ENCODE measurements around the gene CLCN4. TPM values are rescaled to one million over a fixed set of nuclear protein-coding genes. Genes with fewer than 3 reads are reported as not detected.

The CLCN4 gene
- total RNA-seq, 6 donors from 2014 or later, result 5.2 to 26.3 (median 11.7) TPM

DNA sequence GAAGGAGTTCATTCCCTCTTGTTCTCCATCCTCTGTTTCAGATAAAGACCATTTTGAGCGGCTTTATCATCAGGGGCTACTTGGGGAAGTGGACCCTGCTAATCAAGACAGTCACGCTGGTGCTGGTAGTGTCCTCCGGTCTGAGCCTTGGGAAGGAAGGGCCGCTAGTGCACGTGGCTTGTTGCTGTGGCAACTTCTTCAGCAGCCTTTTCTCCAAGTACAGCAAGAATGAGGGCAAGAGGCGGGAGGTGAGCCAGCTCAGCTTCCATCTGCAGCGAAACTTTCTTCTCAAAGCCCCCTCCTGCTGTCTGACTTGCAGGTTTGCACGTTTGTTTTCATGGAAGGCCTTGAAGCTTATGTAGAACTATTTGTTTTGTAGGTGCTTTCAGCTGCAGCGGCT is 49.5 kb downstream of the CLCN4 start:
- TF ChIP-seq POLR2A (IDR thresholded peaks at IDR 0.05) (no peak), POLR2AphosphoS5 (IDR thresholded peaks at IDR 0.05) (no peak), EP300 (IDR thresholded peaks at IDR 0.05) (no peak)
- TF ChIP-seq, protein P1, sequence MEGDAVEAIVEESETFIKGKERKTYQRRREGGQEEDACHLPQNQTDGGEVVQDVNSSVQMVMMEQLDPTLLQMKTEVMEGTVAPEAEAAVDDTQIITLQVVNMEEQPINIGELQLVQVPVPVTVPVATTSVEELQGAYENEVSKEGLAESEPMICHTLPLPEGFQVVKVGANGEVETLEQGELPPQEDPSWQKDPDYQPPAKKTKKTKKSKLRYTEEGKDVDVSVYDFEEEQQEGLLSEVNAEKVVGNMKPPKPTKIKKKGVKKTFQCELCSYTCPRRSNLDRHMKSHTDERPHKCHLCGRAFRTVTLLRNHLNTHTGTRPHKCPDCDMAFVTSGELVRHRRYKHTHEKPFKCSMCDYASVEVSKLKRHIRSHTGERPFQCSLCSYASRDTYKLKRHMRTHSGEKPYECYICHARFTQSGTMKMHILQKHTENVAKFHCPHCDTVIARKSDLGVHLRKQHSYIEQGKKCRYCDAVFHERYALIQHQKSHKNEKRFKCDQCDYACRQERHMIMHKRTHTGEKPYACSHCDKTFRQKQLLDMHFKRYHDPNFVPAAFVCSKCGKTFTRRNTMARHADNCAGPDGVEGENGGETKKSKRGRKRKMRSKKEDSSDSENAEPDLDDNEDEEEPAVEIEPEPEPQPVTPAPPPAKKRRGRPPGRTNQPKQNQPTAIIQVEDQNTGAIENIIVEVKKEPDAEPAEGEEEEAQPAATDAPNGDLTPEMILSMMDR (IDR thresholded peaks at IDR 0.05), result no peak
- H3K36me3 ChIP-seq, result peaks cover 0 to 4% (median 0%) of the 10 kb centered on the region in 4 donors
- DNase-seq (no peak), ATAC-seq (ENCODE audit: low FRiP score in 2 of 2) (no peak)
- no peak overlapping the region for H3K27ac ChIP-seq
- H3K9me3 ChIP-seq, result no peaks in the 10 kb centered on the region
- H3K27me3 ChIP-seq, result no peaks in the 10 kb centered on the region
- no peaks in the 10 kb centered on the region for H3K4me1 ChIP-seq
- H3K4me3 ChIP-seq, result no peak overlapping the region
- WGBS, 2 donors, result 62 to 88% methylated on average over 5 to 9 of the region's 9 CpGs

DNA sequence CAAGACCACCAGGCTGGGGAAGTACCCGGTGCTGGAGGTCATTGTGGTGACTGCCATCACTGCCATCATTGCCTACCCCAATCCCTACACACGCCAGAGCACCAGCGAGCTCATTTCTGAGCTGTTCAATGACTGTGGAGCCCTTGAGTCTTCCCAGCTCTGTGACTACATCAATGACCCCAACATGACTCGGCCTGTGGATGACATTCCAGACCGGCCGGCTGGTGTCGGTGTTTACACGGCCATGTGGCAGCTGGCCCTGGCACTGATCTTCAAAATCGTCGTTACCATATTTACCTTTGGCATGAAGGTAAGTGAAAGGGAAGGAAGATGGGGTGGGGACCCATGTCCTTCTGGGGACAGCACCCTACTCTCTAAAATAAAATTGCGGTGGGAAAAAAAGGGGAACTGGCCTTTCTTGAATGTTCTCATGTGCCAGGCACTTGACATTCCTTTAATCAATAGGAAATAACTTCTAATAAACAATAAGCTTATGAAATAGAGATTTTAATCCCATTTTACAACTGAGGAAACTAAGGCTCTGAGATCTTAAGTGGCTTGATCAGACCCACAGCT is 51.6 kb downstream of the CLCN4 start:
- DNase-seq (no peak), ATAC-seq (ENCODE audit: low FRiP score in 2 of 2) (no peak)
- 75 to 87% methylated on average over 1 to 11 of the region's 11 CpGs for WGBS, 2 donors
- no peak overlapping the region for H3K27ac ChIP-seq
- peaks cover 0 to 10% (median 0%) of the 10 kb centered on the region in 4 donors for H3K36me3 ChIP-seq
- no peak overlapping the region for H3K4me3 ChIP-seq
- TF ChIP-seq, protein P1 (IDR thresholded peaks at IDR 0.05), result no peak
- no peak for TF ChIP-seq EP300 (IDR thresholded peaks at IDR 0.05)
- TF ChIP-seq POLR2AphosphoS5 (IDR thresholded peaks at IDR 0.05), result no peak
- TF ChIP-seq POLR2A (IDR thresholded peaks at IDR 0.05), result no peak
- H3K4me1 ChIP-seq, result no peaks in the 10 kb centered on the region
- H3K27me3 ChIP-seq, result no peaks in the 10 kb centered on the region
- H3K9me3 ChIP-seq, result no peaks in the 10 kb centered on the region

DNA sequence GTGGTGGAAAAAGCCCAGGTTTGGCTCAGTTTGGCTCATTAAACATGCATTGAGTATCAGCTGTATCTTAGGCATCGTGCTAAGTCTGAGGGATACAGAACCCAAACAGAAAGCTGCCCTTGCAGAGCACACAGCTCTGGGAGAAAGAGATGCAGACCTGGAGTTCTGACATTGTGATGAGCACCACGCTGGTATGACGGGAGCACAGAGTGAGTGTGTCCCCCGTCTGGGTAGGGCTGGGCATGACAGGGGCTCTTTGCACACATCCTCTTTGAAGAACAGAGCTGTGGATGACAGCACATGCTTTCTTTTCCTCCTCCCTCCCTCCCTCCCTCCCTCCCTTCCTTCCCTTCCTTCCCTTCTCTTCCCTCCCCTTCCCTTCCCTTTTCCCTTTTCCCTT is 52.2 kb downstream of the CLCN4 start:
- Histone ChIP-seq H3K4me1 (no peaks in the 10 kb centered on the region), H3K27me3 (no peaks in the 10 kb centered on the region), H3K9me3 (no peaks in the 10 kb centered on the region), H3K27ac (no peak overlapping the region), H3K4me3 (no peak overlapping the region), H3K36me3 (peaks cover 0 to 15% (median under 1%) of the 10 kb centered on the region in 4 donors)
- DNase-seq (no peak), ATAC-seq (ENCODE audit: low FRiP score in 2 of 2) (no peak)
- TF ChIP-seq, protein P1 (IDR thresholded peaks at IDR 0.05), result no peak
- no peak for TF ChIP-seq POLR2A (IDR thresholded peaks at IDR 0.05)
- TF ChIP-seq POLR2AphosphoS5 (IDR thresholded peaks at IDR 0.05), result no peak
- no peak for TF ChIP-seq EP300 (IDR thresholded peaks at IDR 0.05)
- 74 to 79% methylated on average over 3 to 4 of the region's 4 CpGs for WGBS, 2 donors

DNA sequence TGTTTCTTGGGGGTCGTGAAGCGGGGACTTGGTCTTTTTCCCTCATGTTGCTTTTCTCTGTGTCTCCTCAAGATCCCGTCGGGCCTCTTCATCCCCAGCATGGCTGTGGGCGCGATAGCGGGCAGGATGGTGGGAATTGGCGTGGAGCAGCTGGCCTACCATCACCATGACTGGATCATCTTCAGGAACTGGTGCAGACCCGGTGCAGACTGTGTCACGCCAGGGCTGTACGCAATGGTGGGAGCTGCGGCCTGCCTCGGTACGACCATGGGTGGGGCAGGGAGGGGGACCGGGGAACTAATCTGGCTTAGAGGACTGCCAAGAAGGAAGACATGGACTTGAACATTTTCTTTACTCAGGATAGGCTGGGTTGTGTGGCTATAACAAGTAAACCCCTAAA is 55.6 kb downstream of the CLCN4 start:
- H3K4me1 ChIP-seq, result no peaks in the 10 kb centered on the region
- peaks cover 0 to 16% (median 1%) of the 10 kb centered on the region in 4 donors for H3K36me3 ChIP-seq
- no peak overlapping the region for H3K4me3 ChIP-seq
- H3K9me3 ChIP-seq, result no peaks in the 10 kb centered on the region
- TF ChIP-seq EP300 (IDR thresholded peaks at IDR 0.05) (no peak), POLR2AphosphoS5 (IDR thresholded peaks at IDR 0.05) (no peak), POLR2A (IDR thresholded peaks at IDR 0.05) (no peak)
- TF ChIP-seq, protein P1 (IDR thresholded peaks at IDR 0.05), result no peak
- DNase-seq (peak in 1 of 2 donors; percentile 25), ATAC-seq (ENCODE audit: low FRiP score in 2 of 2) (no peak)
- 88% methylated on average over 15 of the region's 15 CpGs; no CpG with 5 or more reads in 1 of the 2 donors for WGBS, 2 donors
- H3K27ac ChIP-seq, result no peak overlapping the region
- H3K27me3 ChIP-seq, result no peaks in the 10 kb centered on the region

DNA sequence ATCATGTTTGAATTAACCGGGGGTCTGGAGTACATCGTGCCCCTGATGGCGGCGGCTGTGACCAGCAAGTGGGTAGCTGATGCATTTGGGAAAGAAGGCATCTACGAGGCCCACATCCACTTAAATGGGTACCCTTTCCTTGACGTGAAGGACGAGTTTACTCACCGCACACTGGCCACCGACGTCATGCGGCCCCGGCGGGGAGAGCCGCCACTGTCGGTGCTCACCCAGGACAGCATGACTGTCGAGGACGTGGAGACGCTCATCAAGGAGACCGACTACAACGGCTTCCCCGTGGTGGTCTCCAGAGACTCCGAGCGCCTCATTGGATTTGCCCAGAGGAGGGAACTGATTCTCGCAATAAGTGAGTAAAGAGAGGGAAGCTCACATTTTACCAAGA is 56.9 kb downstream of the CLCN4 start:
- ATAC-seq (ENCODE audit: low FRiP score in 2 of 2) (no peak), DNase-seq (peak in 1 of 2 donors; percentile 40)
- no peaks in the 10 kb centered on the region for H3K9me3 ChIP-seq
- no peak overlapping the region for H3K27ac ChIP-seq
- H3K4me1 ChIP-seq, result no peaks in the 10 kb centered on the region
- TF ChIP-seq POLR2A (IDR thresholded peaks at IDR 0.05), result no peak
- TF ChIP-seq, protein P1 (IDR thresholded peaks at IDR 0.05), result no peak
- no peak for TF ChIP-seq EP300 (IDR thresholded peaks at IDR 0.05)
- TF ChIP-seq POLR2AphosphoS5 (IDR thresholded peaks at IDR 0.05), result no peak
- H3K36me3 ChIP-seq, result peaks cover 0 to 11% (median 1%) of the 10 kb centered on the region in 4 donors
- no peaks in the 10 kb centered on the region for H3K27me3 ChIP-seq
- WGBS, 2 donors, result 88% methylated on average over 24 of the region's 24 CpGs; no CpG with 5 or more reads in 1 of the 2 donors
- H3K4me3 ChIP-seq, result no peak overlapping the region

Data from upper lobe of left lung (tissue), 6 donors.